HPDE6-E6E7 (cell line): ENCODE results near the gene LDB3.
A peak's percentile ranks its signal among the peaks of the same experiment; 100 is the strongest.

Experiments used
- DNase-seq: peaks from one replicate; pipeline ENCODE4 v3.0.0; 2011; ENCODE audit warnings: missing footprints; ENCODE audit errors: extremely low spot score

Gene LDB3

DNA sequence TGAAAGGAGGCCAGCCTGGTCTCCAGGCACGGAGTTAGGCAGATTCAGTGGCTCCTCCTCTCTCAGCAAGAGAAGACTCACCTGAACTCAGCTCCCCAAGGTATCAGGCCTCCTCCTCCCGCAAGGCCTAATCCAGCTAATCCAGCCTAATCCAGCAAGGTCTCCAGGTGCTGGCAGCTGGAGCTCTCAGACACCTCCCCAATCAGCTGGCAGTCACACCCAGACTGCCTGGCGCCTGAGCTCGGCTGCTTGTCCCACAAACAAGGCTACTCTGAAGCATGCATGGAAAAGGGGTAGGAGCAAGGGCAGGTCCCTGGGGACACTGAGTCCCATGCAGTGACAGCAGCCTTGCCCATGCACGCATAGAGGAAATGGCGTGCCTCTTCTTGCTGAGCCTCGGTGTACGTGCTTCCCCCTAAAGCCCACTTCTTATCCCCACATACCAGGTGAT, 17.3 kb upstream of the LDB3 start:
- no peak for DNase-seq

DNA sequence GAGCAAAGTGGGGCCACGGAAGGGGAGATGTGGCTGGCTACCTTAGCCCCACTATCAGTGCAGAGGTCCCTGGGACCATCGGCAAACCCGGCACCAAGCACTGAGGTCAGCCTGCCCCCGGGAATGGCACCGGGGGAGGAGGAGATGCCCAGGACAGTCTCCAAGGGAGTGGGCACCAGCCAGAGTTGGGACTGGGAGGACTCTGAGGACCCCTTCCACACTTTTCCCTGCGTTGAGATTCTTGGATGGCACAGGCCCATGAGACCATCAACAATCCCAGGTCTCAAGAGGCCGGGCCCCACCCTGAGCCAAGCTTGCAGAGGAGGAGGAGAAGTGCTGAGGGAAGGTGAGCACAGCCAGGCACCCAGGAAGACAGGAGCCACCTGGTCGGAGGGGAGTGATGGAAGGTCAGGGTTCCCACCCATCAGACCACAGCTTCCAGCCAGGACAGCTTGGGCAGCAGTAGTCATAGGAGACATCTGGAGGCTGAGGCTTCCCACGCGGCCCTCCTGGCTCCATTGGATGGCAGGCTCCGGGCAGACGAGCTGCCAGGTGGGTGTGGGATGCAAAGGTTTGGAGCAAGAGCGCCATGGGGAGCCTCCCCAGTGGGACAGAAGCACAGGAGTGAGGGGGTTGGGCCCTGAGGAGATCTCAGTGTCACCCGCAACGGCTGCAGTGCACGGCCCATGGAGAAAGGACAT, 16.5 kb upstream of the LDB3 start:
- no peak for DNase-seq

DNA sequence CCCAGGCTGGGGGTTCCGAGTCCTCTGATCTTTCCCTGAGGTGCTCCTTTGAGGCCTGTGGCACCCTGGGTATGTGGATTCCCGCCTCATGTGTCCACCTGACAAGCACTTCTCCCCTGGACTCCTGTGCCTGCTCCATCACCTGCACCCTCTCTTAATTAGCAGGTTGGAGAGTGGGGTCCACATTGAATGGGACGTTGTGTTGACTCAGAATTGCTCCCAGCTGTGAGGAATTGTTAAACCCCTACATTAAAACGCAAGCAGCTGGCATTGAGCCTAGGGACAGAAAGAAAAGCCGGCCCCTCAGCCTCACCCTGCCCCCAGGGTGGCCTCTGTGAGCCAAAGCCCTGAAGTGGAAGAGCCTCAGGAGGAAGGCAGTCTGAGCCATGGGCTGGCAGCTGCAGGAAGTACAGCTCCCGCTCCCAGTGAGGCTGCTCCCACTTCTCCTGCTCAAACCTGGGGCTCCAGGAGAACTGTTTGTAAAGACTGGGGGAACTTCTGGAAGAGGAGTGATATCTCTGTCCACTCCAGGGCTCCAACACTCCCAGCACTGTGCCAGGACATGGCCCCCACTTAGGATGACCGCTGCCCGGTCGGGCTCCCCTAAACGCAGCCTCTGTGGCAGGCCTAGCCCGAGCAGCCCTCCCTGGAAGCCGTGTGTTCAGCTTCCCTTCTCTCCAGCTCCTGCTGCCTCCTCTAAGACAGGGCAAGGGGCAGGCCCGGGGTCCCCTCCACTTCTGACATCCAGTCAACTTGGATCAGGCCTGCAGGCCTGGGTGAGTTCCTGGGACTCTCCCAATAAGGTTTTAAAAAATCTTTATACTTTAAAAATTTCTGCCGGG, 15.7 kb upstream of the LDB3 start:
- DNase-seq, result no peak

DNA sequence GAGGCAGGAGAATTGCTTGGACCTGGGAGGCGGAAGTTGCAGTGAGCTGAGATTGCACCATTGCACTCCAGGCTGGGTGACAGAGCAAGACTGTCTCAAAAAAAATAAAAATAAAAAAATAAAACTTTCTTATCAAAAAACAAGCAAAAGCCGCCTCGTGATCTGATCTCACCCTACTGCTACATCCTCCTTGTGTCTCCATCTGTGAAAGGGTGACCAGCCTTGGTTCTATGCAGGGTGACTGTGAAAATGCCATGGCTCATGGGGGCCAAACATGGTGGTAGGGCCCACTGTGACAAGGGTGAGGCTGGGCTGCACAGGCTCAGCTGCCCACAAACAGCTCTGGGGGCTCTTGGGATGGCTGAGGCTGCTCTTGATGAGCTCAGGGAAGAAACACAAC, 14.9 kb upstream of the LDB3 start:
- DNase-seq, result no peak

DNA sequence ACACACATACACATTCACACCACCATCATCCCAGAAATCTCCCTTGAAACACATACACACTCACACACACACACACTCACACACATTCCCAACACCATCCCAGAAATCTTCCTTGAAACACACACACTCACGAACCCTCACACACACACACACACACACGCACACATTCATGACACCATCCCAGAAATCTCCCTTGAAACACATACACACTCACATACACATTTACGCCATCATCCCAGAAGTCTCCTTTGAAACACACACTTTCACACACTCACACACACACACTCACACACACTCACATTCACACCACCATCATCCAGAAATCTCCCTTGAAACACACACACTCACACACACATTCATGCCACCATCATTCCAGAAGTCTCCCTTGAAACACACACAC, 14.3 kb upstream of the LDB3 start:
- DNase-seq, result no peak

DNA sequence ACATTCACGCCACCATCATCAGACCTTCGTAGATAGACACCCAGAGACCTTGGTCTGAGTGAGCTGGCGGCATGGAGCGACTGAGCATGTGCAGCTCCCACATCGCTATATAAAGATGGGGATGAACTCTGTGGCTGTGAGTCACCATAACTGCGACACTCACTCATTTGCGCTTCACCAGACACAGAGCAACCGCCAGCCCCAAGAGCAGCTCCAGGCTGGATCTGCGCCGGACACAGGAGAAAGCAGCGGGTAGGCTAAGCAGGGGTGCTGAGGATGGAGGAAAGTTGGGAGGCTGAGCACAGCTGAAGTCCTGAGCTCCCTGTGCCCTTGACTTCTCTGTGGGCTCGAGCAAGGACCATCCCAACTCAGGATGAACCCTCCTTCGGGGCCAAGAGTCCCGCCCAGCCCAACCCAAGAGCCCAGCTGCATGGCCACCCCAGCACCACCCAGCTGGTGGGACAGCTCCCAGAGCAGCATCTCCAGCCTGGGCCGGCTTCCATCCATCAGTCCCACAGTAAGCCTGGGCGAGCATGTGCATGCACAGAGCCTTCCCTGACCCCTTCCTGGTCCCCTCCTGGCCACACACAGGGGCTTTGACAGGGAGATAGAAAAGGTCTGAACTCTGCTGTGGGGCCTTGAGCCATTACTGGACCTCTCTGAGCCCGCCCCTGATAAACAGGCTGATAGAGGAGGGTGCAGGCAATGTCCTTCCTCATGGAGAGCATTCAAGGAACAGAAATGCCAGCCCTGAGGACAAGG, 13.7 kb upstream of the LDB3 start, which contains the start of gene OPN4:
Gene OPN4, plus strand, starts transcription at position 137 of the 762 bp plus-strand sequence. Its CDS starts 237 bp downstream, at position 374.
- no peak for DNase-seq

DNA sequence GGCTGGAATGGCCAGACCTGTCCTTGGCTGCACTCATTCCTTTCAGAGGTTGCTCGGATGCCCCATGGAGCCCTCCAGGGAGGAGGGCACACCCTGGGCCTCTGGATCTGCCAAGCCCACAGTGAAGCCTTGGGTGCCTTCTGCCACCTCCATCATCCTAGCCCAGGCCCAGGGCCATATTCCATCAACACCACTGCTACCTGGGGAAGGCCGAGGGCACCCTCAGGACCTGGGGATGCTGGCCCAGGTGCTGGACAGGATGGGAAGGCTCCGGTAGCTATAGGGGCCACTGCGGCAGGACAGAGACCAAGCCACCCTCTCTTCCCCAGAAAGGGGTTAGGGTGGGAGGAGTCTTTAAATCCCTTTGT, 13.2 kb upstream of the LDB3 start:
- no peak for DNase-seq

DNA sequence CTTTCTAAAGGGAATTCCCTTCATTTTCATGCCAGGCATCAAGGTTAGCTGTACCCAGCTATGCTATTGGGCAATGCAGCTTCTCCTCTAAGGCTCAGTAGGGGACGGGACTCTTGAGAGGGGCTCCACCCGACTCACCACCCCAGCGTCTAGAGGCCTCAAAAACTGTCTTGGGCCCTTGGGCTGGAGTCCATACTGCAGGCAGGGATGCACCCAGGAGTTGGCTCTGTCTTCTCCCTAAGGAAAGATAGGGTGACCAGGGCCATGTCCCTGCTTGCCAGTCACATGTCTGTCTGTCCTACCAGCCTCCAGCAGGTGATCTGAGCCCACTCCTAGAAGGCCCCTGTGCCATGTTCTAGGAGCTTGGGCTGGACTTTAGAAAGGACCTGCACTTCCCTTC, 12.7 kb upstream of the LDB3 start:
- no peak for DNase-seq

DNA sequence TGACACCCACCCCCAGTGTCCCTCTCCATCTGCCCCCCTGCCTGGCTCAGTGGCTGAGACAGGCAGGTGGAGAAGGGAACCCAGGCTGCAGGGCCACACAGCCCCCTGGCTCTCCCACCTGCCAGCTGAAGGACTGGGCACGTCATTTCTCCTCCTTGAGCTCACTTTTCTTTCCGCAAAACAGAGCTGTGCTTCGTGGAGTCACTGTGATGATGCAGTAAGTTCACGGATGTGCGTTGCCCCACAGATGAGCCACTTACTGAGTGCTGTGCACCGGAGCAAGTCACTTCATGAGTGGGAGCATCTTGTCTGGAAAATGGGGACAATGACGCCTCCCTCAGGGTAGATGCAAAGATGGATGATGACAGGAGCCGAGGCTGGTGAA, 11.3 kb upstream of the LDB3 start:
- no peak for DNase-seq

DNA sequence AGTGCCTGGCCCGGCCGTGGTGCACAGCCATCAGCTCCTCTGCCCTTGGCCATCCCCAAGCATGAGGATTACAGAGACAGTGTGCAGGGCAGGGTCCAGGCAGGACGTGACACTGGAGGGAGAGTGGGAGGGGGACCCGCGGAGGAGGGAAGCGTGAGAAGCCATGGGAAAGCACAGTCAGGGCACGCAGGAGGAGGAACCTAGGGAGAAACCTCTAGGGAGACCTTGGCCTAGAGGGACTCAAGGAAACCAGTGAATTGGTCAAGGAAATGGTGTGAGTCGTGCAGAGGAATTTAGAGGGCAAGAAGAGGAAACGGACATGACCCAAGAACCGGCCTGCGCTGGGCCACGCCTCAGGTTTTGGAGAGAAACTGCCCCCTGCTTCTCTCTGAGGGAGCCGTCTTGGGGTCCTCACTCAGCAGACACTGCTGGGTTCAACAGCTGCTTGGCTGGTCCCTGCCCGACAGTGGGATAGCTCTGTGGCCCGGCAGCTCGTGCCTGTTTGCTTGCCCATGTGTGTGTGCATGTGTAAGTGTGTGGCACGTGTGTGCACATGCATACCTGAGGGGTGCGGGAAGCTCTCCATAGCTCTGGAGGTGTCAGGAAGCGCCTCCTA, 10.8 kb upstream of the LDB3 start:
- no peak for DNase-seq

DNA sequence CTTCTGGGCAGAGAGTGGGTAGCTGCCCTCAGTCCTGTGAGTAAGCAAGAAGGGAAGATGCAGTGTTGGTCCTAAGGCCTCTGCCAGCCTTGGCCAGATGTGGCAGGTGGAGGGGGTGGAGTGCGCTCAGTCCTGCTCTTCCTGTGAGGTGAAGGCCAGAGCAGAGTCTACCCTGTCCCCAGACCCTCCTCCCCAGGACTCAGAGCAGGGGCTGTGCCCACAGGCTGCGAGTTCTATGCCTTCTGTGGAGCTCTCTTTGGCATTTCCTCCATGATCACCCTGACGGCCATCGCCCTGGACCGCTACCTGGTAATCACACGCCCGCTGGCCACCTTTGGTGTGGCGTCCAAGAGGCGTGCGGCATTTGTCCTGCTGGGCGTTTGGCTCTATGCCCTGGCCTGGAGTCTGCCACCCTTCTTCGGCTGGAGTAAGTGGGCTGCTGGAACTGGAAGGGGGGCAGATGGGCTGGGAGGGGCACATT, 10.0 kb upstream of the LDB3 start:
- no peak for DNase-seq

DNA sequence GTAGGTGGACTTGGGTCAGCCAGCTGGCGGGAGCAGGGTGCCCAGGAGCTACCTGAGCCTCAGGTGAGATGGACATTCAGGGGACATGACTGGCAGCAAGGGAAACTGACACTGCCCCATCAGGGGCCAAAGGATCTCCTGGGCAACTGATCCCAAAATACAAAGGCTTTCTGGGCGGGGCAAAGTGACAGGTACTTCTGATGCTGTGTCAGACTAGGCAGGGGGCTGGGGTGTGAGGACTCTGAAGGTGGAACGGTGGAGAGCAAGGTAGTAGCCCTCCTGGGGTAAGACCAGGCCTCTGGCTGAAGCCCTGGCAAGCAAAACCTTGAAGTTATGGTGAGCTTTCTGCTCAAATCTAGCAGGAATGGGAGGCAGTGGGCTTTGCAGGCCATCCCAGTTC, 9.6 kb upstream of the LDB3 start:
- no peak for DNase-seq

DNA sequence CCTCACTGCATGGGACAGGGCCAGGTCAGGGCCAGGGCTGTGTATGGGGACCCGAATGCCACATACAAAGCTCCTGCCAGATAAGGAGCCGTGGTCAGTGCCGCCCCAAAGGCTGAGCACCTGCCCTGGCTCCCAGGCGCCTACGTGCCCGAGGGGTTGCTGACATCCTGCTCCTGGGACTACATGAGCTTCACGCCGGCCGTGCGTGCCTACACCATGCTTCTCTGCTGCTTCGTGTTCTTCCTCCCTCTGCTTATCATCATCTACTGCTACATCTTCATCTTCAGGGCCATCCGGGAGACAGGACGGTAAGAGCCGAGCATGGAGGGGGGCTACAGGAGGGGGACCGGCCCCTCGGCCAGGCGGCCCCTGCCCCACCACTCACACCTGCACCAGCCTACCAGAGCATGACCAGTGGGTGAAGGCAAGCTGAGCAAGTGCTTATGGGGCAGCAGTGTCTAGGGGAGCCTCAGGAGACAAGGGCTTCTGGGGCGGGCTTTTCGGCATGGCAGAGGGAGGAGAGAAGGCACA, 9.1 kb upstream of the LDB3 start:
- DNase-seq, result no peak

DNA sequence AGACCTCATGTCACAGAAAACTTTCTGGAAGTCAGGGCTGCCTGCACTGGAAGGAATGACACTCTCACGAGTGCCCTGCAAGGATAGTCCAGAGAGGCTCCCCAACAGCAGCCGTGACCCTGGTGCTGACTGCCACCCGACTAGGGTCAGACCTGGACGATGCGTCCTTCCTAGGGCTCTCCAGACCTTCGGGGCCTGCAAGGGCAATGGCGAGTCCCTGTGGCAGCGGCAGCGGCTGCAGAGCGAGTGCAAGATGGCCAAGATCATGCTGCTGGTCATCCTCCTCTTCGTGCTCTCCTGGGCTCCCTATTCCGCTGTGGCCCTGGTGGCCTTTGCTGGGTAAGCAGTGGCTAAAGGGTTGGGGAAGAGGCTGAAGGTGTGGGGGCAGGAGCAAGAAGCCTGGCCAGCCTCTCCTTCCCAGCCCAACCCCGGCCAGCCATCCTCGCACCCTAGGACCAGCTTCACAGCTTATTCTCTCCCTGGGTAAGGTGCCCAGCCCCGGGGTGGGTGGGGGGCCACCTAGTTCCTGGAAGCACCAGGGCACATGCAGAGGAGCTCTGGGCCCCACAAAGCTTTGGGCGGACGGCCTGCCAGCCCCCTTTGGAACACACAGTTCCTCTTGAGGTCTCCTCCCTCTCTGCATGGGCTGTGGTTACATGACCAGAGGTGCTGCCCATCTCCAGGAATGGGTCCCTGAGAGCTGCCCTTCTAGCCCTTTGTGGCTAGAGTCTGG, 8.4 kb upstream of the LDB3 start:
- DNase-seq, result no peak

DNA sequence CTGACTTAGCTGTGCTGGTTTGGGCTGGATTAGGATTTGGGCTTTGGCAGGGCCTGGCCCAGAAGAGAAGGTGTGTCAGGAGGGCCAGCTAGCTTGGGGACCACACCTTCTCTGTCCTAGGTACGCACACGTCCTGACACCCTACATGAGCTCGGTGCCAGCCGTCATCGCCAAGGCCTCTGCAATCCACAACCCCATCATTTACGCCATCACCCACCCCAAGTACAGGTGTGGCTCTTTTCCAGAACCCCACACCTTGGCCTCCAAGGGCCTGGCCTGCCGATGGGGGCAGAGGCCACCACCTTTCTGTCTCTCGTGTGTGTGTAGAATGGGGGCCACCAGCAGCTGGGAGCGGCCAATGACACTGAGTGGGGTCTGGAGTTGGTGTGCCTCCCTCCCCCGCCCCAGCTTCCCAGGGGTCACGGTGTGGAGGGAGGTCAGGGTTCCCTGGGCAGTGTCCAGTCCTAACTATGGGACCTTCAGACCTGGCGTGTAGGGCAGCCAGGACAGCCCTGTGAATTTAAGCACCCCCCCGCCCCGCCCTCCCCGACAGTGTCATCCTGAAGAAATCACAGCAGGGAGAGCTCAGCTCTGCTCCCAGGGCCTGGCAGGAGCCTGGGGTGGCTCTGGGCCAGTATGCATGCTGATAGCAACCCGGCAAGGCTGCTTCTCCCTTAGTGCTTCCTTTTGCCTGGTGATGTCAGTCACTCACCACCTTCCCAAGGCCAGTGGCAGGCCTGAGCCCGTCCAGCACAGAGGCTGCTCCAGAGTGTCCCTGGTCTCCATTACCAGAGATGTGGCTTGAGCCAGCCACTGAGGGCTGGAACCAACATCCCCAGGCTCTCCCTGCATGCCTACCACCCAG, 6.9 kb upstream of the LDB3 start:
- peak; percentile 61 for DNase-seq

DNA sequence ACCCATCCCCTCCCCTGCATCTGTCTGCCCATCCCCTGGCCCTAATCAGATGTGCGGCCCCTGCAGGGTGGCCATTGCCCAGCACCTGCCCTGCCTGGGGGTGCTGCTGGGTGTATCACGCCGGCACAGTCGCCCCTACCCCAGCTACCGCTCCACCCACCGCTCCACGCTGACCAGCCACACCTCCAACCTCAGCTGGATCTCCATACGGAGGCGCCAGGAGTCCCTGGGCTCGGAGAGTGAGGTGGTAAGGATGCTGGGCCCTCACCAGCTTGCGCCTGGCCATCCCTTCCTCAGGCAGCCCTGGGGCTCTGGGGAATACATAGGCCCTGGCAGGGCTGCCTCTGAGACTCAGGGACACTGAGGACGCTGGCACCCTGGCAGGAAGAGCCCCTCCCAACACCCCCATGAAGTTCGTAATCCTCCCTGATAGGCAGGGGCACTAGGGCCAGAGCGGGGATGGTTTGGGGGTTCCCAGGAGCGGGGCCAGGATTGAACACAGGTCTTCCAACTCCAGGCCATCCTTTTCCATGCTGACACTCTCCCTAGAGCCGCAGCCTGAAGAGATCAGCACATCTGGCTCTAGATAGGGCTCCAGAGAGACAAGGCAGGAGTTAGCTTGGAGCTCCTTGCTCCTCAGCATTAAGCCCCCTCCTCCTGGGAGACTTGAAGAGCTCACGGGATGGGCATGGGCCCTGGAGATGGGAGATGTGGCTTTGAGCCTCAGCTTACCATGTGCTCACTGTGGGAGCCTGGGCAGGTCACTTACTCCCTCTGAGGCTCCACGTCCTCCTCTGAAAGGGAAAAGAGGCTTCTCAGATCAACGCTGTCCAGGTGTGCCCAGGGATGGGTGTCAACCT, 5.9 kb upstream of the LDB3 start:
- no peak for DNase-seq

DNA sequence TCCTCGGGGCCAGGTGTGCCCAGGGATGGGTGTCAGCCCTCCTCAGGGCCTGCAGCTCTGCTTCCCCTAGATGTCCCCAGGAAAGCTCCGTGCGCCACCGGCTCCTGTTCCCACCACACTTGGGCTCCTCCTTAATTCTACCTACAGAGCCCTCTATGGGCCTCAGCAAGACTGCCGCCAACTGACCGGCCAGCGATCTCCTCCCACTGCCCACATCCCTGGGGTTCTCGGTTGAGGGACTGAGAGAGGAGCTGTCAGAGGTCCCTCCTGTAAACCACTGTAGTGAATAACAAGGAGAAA, 5.3 kb upstream of the LDB3 start:
- DNase-seq, result no peak

DNA sequence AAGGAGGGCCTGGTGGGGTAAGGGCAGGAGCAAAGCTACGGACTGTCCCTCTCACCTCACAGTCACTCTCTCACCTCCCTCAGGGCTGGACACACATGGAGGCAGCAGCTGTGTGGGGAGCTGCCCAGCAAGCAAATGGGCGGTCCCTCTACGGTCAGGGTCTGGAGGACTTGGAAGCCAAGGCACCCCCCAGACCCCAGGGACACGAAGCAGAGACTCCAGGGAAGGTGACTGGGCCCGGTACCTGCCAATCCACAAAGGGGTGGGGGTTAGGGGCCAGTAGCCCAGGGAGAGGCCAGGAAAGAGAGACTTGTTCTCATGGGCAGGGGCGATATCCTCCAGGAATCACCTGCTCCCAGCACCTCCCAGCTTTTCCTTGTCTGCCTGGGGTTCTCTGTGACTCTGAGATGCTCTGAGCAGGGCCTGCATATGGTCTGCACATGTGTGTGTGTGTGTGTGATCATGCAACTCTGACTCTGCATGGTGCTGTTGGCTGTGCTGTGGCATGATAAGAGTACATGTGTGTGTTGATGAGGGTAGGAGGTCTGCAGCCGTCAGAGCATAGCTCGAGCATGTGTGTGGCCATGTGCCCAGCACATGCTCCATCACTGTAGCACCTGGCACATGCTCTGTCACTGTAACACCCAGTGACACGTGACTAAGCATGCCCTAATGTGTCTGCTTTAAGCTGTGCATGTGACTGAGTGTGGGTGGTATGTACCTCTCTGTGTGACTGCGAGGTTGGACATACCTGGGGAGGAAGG, 4.6 kb upstream of the LDB3 start:
- no peak for DNase-seq
